H1 (cell line): ENCODE data around the gene ZFAND3. TPM values are rescaled to one million over a fixed set of nuclear protein-coding genes. Genes with fewer than 3 reads are reported as not detected.

Source experiments
- CTCF ChIA-PET: fragments of 300-600 bp; sonication (Branson Sonifier 250); formaldehyde crosslinking; loops from one replicate; lab custom pipeline; 2021; ENCODE audit not compliant: partially characterized antibody; lab: Charles Lee
- POLR2A ChIA-PET: fragments of 300-600 bp; sonication (Branson Sonifier 250); formaldehyde crosslinking; loops from one replicate; lab custom pipeline; 2021; ENCODE audit warnings: inconsistent platforms; ENCODE audit not compliant: partially characterized antibody; lab: Charles Lee
- DNase-seq, 2 experiments: peaks; one replicate each; pipeline versions ENCODE4 v3.0.0 to v3.0.0-alpha.2; 2010 to 2022; ENCODE audit warnings: low spot score in 2 of 2, low read depth in 1 of 2, mixed read lengths in 1 of 2
- FAIRE-seq: peaks from 2 replicates; lab custom pipeline; 2011; peaks lifted over from hg19 to GRCh38; lab: Jason Lieb, UNC
- H2AFZ ChIP-seq: 2 replicates; pipeline ENCODE4 v1.8.1; 2012; ENCODE audit warnings: low read length, inconsistent platforms
- H2AK5ac ChIP-seq: 2 replicates; pipeline ENCODE4 v1.6.1; 2013; ENCODE audit warnings: low read depth, low read length
- H2BK120ac ChIP-seq: replicated peaks from 2 replicates; pipeline ENCODE3; 2013; ENCODE audit warnings: low read depth, low read length, inconsistent platforms
- H2BK12ac ChIP-seq: 2 replicates; pipeline ENCODE4 v1.6.1; 2013; ENCODE audit warnings: low read depth, low read length
- H2BK15ac ChIP-seq: 2 replicates; pipeline ENCODE4 v1.6.1; 2013; ENCODE audit warnings: low read length
- H2BK20ac ChIP-seq: 2 replicates; pipeline ENCODE4 v1.6.1; 2013; ENCODE audit warnings: low read length
- H2BK5ac ChIP-seq: 2 replicates; pipeline ENCODE4 v1.6.1; 2013; ENCODE audit warnings: low read depth, low read length
- H3K14ac ChIP-seq: 2 replicates; pipeline ENCODE4 v1.6.1; 2013; ENCODE audit warnings: inconsistent platforms; ENCODE audit not compliant: insufficient read length
- H3K18ac ChIP-seq: 2 replicates; pipeline ENCODE4 v1.6.1; 2013; ENCODE audit warnings: low read length; ENCODE audit errors: extremely low read depth
- H3K23ac ChIP-seq: 2 replicates; pipeline ENCODE4 v1.6.1; 2013; ENCODE audit warnings: inconsistent platforms; ENCODE audit not compliant: insufficient read length
- H3K23me2 ChIP-seq: 2 replicates; pipeline ENCODE4 v1.6.1; 2013; ENCODE audit warnings: low read depth, low read length
- H3K27ac ChIP-seq: 2 replicates; pipeline ENCODE4 v1.6.1; 2011; ENCODE audit warnings: low read depth, low read length, inconsistent platforms
- H3K27me3 ChIP-seq, 4 experiments: replicated peaks in 1 of 4; 1 replicate in 1 of 4; 2 replicates in 3 of 4; pipeline versions ENCODE4 v1.6.1 to v1.8.1; 2011 to 2013; ENCODE audit warnings: low read length in 3 of 4, mild to moderate bottlenecking in 3 of 4, inconsistent platforms in 2 of 4, mixed read lengths in 2 of 4, moderate library complexity in 1 of 4; ENCODE audit not compliant: control insufficient read depth in 3 of 4, insufficient read depth in 3 of 4; ENCODE audit errors: extremely low read depth in 1 of 4
- H3K36me3 ChIP-seq, 4 experiments: 2 replicates each; pipeline versions ENCODE4 v1.6.1 to v1.8.1; 2011 to 2013; ENCODE audit warnings: mild to moderate bottlenecking in 4 of 4, low read length in 3 of 4, moderate library complexity in 2 of 4, control low read depth in 1 of 4, inconsistent platforms in 1 of 4; ENCODE audit not compliant: insufficient read depth in 4 of 4, control insufficient read depth in 2 of 4
- H3K4ac ChIP-seq: replicated peaks from 2 replicates; pipeline ENCODE3; 2013; ENCODE audit warnings: low read length, low read depth, mixed read lengths, inconsistent platforms; ENCODE audit not compliant: insufficient read length
- H3K4me1 ChIP-seq, 4 experiments: replicated peaks in 1 of 4; 1 replicate in 1 of 4; 2 replicates in 3 of 4; pipeline versions ENCODE4 v1.6.1 to v1.8.1; 2011 to 2013; ENCODE audit warnings: low read length in 3 of 4, inconsistent platforms in 2 of 4, mixed read lengths in 1 of 4; ENCODE audit not compliant: insufficient read depth in 4 of 4, control insufficient read depth in 3 of 4
- H3K4me2 ChIP-seq, 2 experiments: 2 replicates each; pipeline versions ENCODE4 v1.6.1 to v1.8.1; 2011 to 2013; ENCODE audit warnings: low read depth in 2 of 2, low read length in 2 of 2, control low read depth in 1 of 2, inconsistent platforms in 1 of 2, mild to moderate bottlenecking in 1 of 2; ENCODE audit not compliant: insufficient read depth in 1 of 2
- H3K4me3 ChIP-seq, 4 experiments: fragments of 200-600, 300-600 bp in 1 of 4; sonication (generic), shearing (Covaris generic), sonication (Bioruptor Twin) in 1 of 4; 2 replicates each; pipeline versions ENCODE4 v1.5.1 to v1.8.1; 2011 to 2016; ENCODE audit warnings: low read length in 4 of 4, low read depth in 3 of 4, control low read depth in 2 of 4, inconsistent platforms in 2 of 4, mild to moderate bottlenecking in 2 of 4, mixed read lengths in 1 of 4, moderate library complexity in 1 of 4; ENCODE audit not compliant: insufficient read depth in 2 of 4; ENCODE audit errors: extremely low read depth in 1 of 4
- H3K56ac ChIP-seq: replicated peaks from 2 replicates; pipeline ENCODE3; 2013; ENCODE audit warnings: low read depth, mild to moderate bottlenecking, mixed read lengths, low read length, inconsistent platforms; ENCODE audit not compliant: insufficient read length
- H3K79me1 ChIP-seq: 2 replicates; pipeline ENCODE4 v1.6.1; 2013; ENCODE audit warnings: low read depth, low read length, control low read depth
- H3K79me2 ChIP-seq, 2 experiments: 2 replicates each; pipeline versions ENCODE4 v1.6.1 to v1.8.1; 2012 to 2013; ENCODE audit warnings: low read length in 2 of 2, mild to moderate bottlenecking in 2 of 2, inconsistent platforms in 1 of 2; ENCODE audit not compliant: insufficient read depth in 2 of 2, control insufficient read depth in 1 of 2
- H3K9ac ChIP-seq, 4 experiments: replicated peaks in 1 of 4; 1 replicate in 1 of 4; 2 replicates in 3 of 4; pipeline versions ENCODE4 v1.6.1 to v1.8.1; 2011 to 2013; ENCODE audit warnings: low read depth in 3 of 4, low read length in 3 of 4, control low read depth in 2 of 4, mild to moderate bottlenecking in 2 of 4, moderate library complexity in 2 of 4, inconsistent platforms in 1 of 4; ENCODE audit errors: extremely low read depth in 1 of 4
- H3K9me3 ChIP-seq, 2 experiments: 2 replicates each; pipeline versions ENCODE4 v1.6.1 to v1.8.1; 2012 to 2013; ENCODE audit warnings: mild to moderate bottlenecking in 2 of 2, moderate library complexity in 2 of 2, control low read depth in 1 of 2, inconsistent platforms in 1 of 2, low read depth in 1 of 2, low read length in 1 of 2, mixed read lengths in 1 of 2; ENCODE audit not compliant: insufficient read depth in 2 of 2
- H4K20me1 ChIP-seq, 2 experiments: replicated peaks in 1 of 2; 2 replicates each; pipeline versions ENCODE3 to v1.8.1; 2011 to 2013; ENCODE audit warnings: inconsistent platforms in 2 of 2, low read length in 2 of 2, mild to moderate bottlenecking in 1 of 2; ENCODE audit not compliant: insufficient read depth in 2 of 2, control insufficient read depth in 1 of 2
- H4K5ac ChIP-seq: 2 replicates; pipeline ENCODE4 v1.6.1; 2013; ENCODE audit warnings: low read length, low read depth, mixed read lengths, inconsistent platforms; ENCODE audit not compliant: insufficient read length
- H4K8ac ChIP-seq: 2 replicates; pipeline ENCODE4 v1.8.0; 2013; ENCODE audit warnings: mild to moderate bottlenecking, moderate library complexity, low read length, inconsistent platforms; ENCODE audit not compliant: insufficient read depth; ENCODE audit errors: extremely low read depth
- H4K91ac ChIP-seq: replicated peaks from 2 replicates; pipeline ENCODE3; 2013; ENCODE audit warnings: low read length, mixed read lengths, inconsistent platforms; ENCODE audit not compliant: insufficient read length
- WGBS, 2 experiments: shearing (Covaris generic) in 1 of 2; methylation state at CpG; one replicate each; pipeline versions ENCODE4 v1.1.6 to v1.1.7; 2013 to 2015; ENCODE audit warnings: low lambda C conversion rate in 2 of 2, mixed read lengths in 2 of 2, inconsistent platforms in 1 of 2, low coverage in 1 of 2, missing lambda C conversion rate in 1 of 2; ENCODE audit not compliant: insufficient replicate concordance in 2 of 2, insufficient coverage in 1 of 2, insufficient read length in 1 of 2; ENCODE audit errors: extremely low coverage in 1 of 2, missing lambda C conversion rate in 1 of 2; 5-methylcytosine and 5-hydroxymethylcytosine counted together
- polyA plus RNA-seq, 7 experiments: library from polyadenylated mRNA; depleted of rRNA in 3 of 7; stranded (reverse) in 5 of 7; unstranded in 2 of 7; fragments of >200 nt in 5 of 7; fragments of 200-250 nt in 2 of 7; gene quantifications; 1 replicate in 5 of 7; 2 replicates in 1 of 7; 4 replicates in 1 of 7; pipeline versions ENCODE4 v1.2.1 to v1.2.3, GENCODE V29; 2011 to 2013; ENCODE audit warnings: missing spikeins in 2 of 7, mixed read lengths in 2 of 7
- total RNA-seq: library from RNA; stranded (reverse); fragmentation: NEBNext Ultra II Directional; extraction: Animal tissue kit (Norgen Biotek cat#: 25700); gene quantifications from 2 replicates; pipeline ENCODE4 v1.2.1, GENCODE V29; 2021

ZFAND3 gene
- total and polyA plus RNA-seq, 2 of the 8 experiments (the other 6 are each of a cell fraction or from before 2014, with no cell fraction given), result 13.0 to 51.3 TPM

DNA sequence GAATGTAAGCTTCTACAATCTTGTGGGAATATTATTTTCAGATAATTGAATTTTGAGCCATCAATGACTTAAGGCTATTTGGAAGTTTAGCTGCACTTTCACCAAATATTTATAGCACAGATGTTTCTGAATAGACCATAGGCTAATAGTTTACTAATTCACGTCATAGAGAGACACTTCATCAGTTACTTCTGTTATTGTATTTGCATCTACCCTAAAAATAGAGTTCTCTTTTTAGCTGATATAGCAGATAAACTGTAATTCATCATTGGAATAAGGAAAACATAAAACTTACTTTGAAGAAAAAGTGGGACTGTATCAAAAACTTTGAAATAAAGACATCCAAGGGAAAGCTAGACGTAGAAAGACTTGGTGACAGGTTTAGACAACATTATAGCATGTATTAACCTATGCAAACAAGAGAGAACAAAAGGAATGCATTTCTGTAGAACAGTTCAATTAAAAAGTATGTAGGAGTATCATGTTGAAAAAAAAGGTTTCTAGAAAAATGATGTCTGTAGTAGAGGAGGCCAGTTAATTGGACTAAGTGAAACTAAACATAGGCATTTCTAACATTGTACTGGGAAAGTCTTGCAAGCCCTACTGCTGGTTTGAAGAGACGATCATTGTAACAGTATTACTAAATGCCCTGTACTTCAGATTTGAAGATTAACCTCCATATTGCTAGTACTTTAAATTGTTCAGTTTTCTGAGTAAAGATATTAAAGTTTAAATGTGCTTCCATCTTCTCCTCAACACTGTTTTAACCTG, 123.3 kb downstream of the ZFAND3 start:
- no peak overlapping the region for H4K5ac ChIP-seq
- ChIA-PET CTCF (interaction anchor here (1.3 kb wide), 1 partner anchor 48 kb away, joined by 3 read pairs; no protein-coding TSS in a partner anchor), POLR2A (no interaction called here)
- H2AFZ ChIP-seq, result no peak overlapping the region
- DNase-seq (no peak), FAIRE-seq (no peak)
- no peak overlapping the region for H2BK15ac ChIP-seq
- no peak overlapping the region for H3K27ac ChIP-seq
- no peak overlapping the region for H2BK5ac ChIP-seq
- H3K23ac ChIP-seq, result no peak overlapping the region
- H4K20me1 ChIP-seq, result peaks cover 3 to 5% of the 10 kb centered on the region in 2 experiments
- H3K18ac ChIP-seq, result no peak overlapping the region
- H3K14ac ChIP-seq, result no peak overlapping the region
- H2BK12ac ChIP-seq, result no peak overlapping the region
- peaks cover 0 to 5% (median under 1%) of the 10 kb centered on the region in 4 experiments; a peak in 2 of 7 replicates for H3K4me1 ChIP-seq
- H3K56ac ChIP-seq, result no peak overlapping the region
- H3K27me3 ChIP-seq, result no peaks in the 10 kb centered on the region
- no peak overlapping the region for H4K8ac ChIP-seq
- H3K79me1 ChIP-seq, result peaks cover 3% of the 10 kb centered on the region
- H3K79me2 ChIP-seq, result peaks cover 0 to 20% of the 10 kb centered on the region in 2 experiments; a peak in 1 of 4 replicates
- H2BK20ac ChIP-seq, result no peak overlapping the region
- H3K4ac ChIP-seq, result no peak overlapping the region
- H3K9me3 ChIP-seq, result no peaks in the 10 kb centered on the region
- H3K36me3 ChIP-seq, result no peaks in the 10 kb centered on the region
- no peak overlapping the region for H2BK120ac ChIP-seq
- H2AK5ac ChIP-seq, result no peak overlapping the region
- H3K4me2 ChIP-seq, result no peak overlapping the region
- H3K23me2 ChIP-seq, result no peaks in the 10 kb centered on the region
- H4K91ac ChIP-seq, result no peak overlapping the region
- 92% methylated on average over 3 of the region's 3 CpGs; no CpG with 5 or more reads in 1 of the 2 experiments for WGBS, 2 experiments
- no peak overlapping the region for H3K4me3 ChIP-seq
- H3K9ac ChIP-seq, result no peak overlapping the region
